Activated naive CD8-positive, alpha-beta T cell treated with anti-CD3 and anti-CD28 coated beads, Interleukin-2, amount 50 U/mL, for 24 hours (primary cell): ENCODE results near the gene POC1B.

ENCODE experiments used
- ATAC-seq: fragments of 150-1000 bp; cut with Tn5 transposase; one replicate; pipeline ENCODE4 v1.10.0; 2021
- DNase-seq: peaks from one replicate; pipeline ENCODE4 v3.0.0; 2021
- H3K27ac Mint-ChIP-seq: one replicate; pipeline ENCODE4 v1.8.0; 2021; ENCODE audit warnings: mild to moderate bottlenecking, mixed read lengths
- H3K27me3 Mint-ChIP-seq: one replicate; pipeline ENCODE4 v1.8.0; 2021; ENCODE audit warnings: mixed read lengths
- H3K36me3 Mint-ChIP-seq: one replicate; pipeline ENCODE4 v1.8.0; 2021; ENCODE audit warnings: low read depth, mixed read lengths
- H3K4me1 Mint-ChIP-seq: one replicate; pipeline ENCODE4 v1.8.0; 2021; ENCODE audit warnings: mixed read lengths
- H3K4me3 Mint-ChIP-seq: one replicate; pipeline ENCODE4 v1.8.0; 2021; ENCODE audit warnings: mild to moderate bottlenecking, moderate library complexity, mixed read lengths
- H3K9me3 Mint-ChIP-seq: one replicate; pipeline ENCODE4 v1.8.0; 2021; ENCODE audit warnings: mixed read lengths

Gene POC1B

GRCh38 chr12:89546151-89546550 is 20.3 kb upstream of the POC1B start:
- Mint-ChIP-seq H3K36me3 (no peaks in the 10 kb centered on the region), H3K4me3 (no peak overlapping the region), H3K4me1 (peaks cover 4% of the 10 kb centered on the region), H3K9me3 (no peaks in the 10 kb centered on the region), H3K27ac (no peak overlapping the region), H3K27me3 (no peaks in the 10 kb centered on the region)
- no peak for ATAC-seq
- DNase-seq = no peak

GRCh38 chr12:89544681-89545184 is 18.9 kb upstream of the POC1B start:
- Mint-ChIP-seq H3K4me3 (no peak overlapping the region), H3K9me3 (no peaks in the 10 kb centered on the region), H3K27me3 (no peaks in the 10 kb centered on the region), H3K4me1 (peaks cover 4% of the 10 kb centered on the region), H3K27ac (no peak overlapping the region), H3K36me3 (no peaks in the 10 kb centered on the region)
- ATAC-seq = no peak
- DNase-seq = no peak

- DNase-seq = no peak
- Mint-ChIP-seq H3K4me3 (no peak overlapping the region), H3K4me1 (peaks cover 4% of the 10 kb centered on the region), H3K9me3 (no peaks in the 10 kb centered on the region), H3K27ac (no peak overlapping the region), H3K27me3 (no peaks in the 10 kb centered on the region), H3K36me3 (no peaks in the 10 kb centered on the region)
- no peak for ATAC-seq
These were observed 18.2 kb upstream of the POC1B start for GRCh38 chr12:89544022-89544421.

- DNase-seq = peak; percentile 61
- no peak overlapping the region for H3K4me3 Mint-ChIP-seq
- peak; percentile 75 for ATAC-seq
- H3K27me3 Mint-ChIP-seq = no peaks in the 10 kb centered on the region
- H3K9me3 Mint-ChIP-seq = no peaks in the 10 kb centered on the region
- no peaks in the 10 kb centered on the region for H3K36me3 Mint-ChIP-seq
- H3K4me1 Mint-ChIP-seq = peaks cover 4% of the 10 kb centered on the region
- H3K27ac Mint-ChIP-seq = no peak overlapping the region
These were observed 17.2 kb upstream of the POC1B start for GRCh38 chr12:89542912-89543592.

DNA sequence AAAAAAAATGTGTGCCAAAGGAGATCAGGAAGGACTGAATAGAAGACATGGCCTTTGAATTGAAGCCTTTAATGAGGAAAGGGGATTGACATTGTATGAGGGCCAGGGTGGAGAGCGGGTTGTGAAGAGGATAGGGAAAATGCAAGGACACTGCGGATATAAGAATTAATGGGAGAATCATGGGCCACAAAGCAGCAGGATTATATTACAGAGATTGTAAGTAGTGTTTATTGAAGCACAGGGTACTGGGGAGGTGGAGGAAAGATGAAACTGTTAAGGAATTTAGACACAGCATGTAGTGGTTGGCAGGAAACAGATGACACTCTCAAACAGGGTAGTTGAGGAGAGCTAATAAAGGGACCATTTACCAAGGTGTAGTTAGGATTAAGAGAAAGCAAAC is 16.4 kb upstream of the POC1B start:
- Mint-ChIP-seq H3K36me3 (no peaks in the 10 kb centered on the region), H3K4me1 (peaks cover 4% of the 10 kb centered on the region), H3K9me3 (no peaks in the 10 kb centered on the region), H3K27ac (no peak overlapping the region), H3K27me3 (no peaks in the 10 kb centered on the region), H3K4me3 (no peak overlapping the region)
- ATAC-seq (no peak), DNase-seq (no peak)

DNA sequence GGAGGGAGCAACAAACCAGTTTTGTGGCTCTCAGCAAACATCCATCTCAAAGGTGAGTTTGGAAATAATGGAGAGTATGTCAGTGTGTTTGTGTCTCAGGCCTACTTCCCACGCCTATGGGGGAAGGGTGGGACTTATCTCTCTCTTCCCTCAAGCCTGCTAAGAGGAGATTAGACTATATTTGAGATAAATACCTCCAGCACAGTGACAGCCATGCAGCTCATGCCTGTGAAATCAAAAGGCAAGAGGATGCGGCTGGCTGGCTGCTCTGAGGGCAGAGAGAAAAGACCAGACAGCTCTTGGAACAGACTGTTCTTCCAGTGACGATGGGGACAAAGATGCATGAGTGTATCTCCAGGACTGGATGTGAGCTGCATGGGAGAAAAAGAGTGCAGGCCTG is 14.7 kb upstream of the POC1B start:
- Mint-ChIP-seq H3K9me3 (no peaks in the 10 kb centered on the region), H3K27ac (no peak overlapping the region), H3K4me3 (no peak overlapping the region), H3K36me3 (no peaks in the 10 kb centered on the region), H3K27me3 (no peaks in the 10 kb centered on the region), H3K4me1 (peaks cover 4% of the 10 kb centered on the region)
- DNase-seq = no peak
- ATAC-seq = no peak

GRCh38 chr12:89539426-89540223 is 13.8 kb upstream of the POC1B start:
- ATAC-seq (no peak), DNase-seq (no peak)
- Mint-ChIP-seq H3K9me3 (no peaks in the 10 kb centered on the region), H3K27ac (no peak overlapping the region), H3K27me3 (no peaks in the 10 kb centered on the region), H3K4me3 (no peak overlapping the region), H3K4me1 (peaks cover 4% of the 10 kb centered on the region), H3K36me3 (no peaks in the 10 kb centered on the region)

GRCh38 chr12:89538897-89539296 is 13.1 kb upstream of the POC1B start:
- H3K27me3 Mint-ChIP-seq = no peaks in the 10 kb centered on the region
- DNase-seq (no peak), ATAC-seq (no peak)
- H3K27ac Mint-ChIP-seq = no peak overlapping the region
- no peaks in the 10 kb centered on the region for H3K9me3 Mint-ChIP-seq
- H3K4me3 Mint-ChIP-seq = no peak overlapping the region
- H3K36me3 Mint-ChIP-seq = no peaks in the 10 kb centered on the region
- H3K4me1 Mint-ChIP-seq = peaks cover 4% of the 10 kb centered on the region

DNA sequence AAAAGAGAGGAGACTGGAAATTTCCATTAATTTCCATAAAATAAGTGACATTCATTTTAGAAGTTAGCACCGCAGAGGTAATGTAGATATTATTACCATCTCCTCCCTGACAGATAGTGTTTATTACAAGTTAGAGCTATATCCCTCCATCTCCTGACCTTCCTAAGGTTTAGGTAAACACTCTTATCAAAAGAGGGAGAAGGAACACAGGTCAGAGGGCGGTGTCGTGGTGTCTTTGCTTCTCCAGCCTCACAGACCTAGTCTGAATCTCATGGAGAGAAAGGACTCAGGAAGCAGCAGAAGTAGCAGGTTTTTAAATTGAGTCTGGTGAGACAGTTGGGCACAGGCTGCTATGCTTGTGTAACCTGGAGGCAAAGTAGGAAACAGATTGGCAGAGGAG is 11.5 kb upstream of the POC1B start:
- no peaks in the 10 kb centered on the region for H3K27me3 Mint-ChIP-seq
- ATAC-seq = no peak
- no peaks in the 10 kb centered on the region for H3K4me1 Mint-ChIP-seq
- H3K36me3 Mint-ChIP-seq = no peaks in the 10 kb centered on the region
- DNase-seq = no peak
- H3K27ac Mint-ChIP-seq = no peak overlapping the region
- H3K4me3 Mint-ChIP-seq = no peak overlapping the region
- no peaks in the 10 kb centered on the region for H3K9me3 Mint-ChIP-seq

DNA sequence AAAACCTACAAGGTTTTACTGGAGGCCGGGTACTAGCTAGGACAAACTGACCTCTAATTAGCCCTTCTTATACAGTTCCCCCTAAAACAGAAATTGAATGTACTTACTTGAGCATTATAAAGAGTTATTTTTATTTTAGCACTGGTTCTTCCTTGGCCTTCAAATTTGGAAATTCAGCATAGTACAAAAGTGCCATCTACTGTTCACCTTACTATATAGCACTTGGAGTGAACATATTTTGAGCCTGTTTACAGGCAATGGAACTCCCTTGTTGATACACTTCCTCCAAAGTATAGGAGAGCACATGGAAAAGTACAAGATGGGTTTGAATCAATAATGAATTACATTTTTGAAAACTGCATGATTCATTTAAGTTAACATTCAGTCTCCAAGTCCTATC is 3.9 kb upstream of the POC1B start:
- Mint-ChIP-seq H3K27ac (no peak overlapping the region), H3K4me3 (no peak overlapping the region), H3K27me3 (no peaks in the 10 kb centered on the region), H3K9me3 (no peaks in the 10 kb centered on the region), H3K4me1 (peaks cover 23% of the 10 kb centered on the region), H3K36me3 (no peaks in the 10 kb centered on the region)
- ATAC-seq (no peak), DNase-seq (no peak)

DNA sequence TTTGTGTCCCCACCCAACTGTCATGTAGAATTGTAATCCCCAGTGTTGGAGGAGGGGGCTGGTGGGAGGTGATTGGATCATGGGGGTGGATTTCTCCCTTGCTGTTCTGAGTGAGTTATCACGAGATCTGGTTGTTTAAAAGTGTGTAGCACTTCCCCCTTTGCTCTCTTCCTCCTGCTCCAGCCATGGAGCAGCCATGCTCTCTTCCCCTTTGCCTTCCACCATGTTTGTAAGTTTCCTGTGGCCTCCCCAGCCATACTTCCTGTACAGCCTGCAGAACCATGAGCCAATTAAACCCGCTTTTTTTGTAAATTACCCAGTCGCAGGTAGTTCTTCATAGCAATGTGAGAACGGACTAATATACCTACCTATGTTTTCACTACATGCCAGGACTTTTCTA is 2.6 kb upstream of the POC1B start:
- H3K36me3 Mint-ChIP-seq = peaks cover 8% of the 10 kb centered on the region
- H3K9me3 Mint-ChIP-seq = no peaks in the 10 kb centered on the region
- H3K27ac Mint-ChIP-seq = no peak overlapping the region
- H3K4me1 Mint-ChIP-seq = peaks cover 33% of the 10 kb centered on the region
- H3K4me3 Mint-ChIP-seq = no peak overlapping the region
- no peaks in the 10 kb centered on the region for H3K27me3 Mint-ChIP-seq
- DNase-seq (no peak), ATAC-seq (no peak)

- H3K36me3 Mint-ChIP-seq = peaks cover 28% of the 10 kb centered on the region
- H3K9me3 Mint-ChIP-seq = no peaks in the 10 kb centered on the region
- peak; percentile 29 for ATAC-seq
- H3K4me1 Mint-ChIP-seq = peaks cover 59% of the 10 kb centered on the region
- H3K27me3 Mint-ChIP-seq = no peaks in the 10 kb centered on the region
- peak overlapping the region; percentile 93 for H3K4me3 Mint-ChIP-seq
- DNase-seq = peak; percentile 60
- peak overlapping the region; percentile 95 for H3K27ac Mint-ChIP-seq
These were observed 483 bp downstream of the POC1B start for GRCh38 chr12:89525305-89525823.

DNA sequence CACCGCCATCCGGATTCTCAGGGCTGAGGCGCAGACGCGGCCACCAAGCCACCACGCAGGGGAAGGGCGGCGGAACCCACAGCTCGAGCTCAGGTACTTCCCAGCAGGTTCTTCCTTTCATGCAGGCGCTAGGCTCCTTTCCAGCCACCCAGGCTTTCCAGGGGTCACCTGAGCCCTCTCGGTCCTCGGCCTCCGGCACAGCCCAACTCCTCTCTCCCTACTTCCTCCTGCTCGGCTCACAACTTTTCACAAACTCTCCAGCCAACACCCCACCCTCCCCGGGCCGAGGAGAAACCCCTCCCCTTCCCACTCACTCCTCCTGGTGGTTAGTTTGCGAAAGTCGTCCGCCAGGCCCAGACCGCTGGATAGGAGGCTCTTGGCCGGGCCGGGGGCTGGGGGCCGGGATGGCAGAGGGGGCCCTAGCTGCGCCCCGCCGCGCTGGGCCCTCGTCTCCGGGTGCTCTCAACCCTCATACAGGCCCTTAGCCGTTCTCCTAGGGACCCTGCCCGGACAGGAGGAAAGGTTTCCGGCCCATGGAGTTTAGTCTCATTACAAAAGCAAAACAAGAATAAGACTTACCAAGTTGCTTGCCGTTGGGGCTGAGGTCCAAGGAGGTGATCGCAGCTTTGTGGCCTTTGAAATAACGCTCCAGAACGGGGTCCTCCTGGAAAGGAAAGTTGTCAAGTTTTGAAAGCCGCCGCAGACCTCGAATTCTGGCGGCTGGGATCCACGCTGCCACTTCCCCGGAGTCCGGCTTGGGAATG is 1.1 kb downstream of the POC1B start, which contains the start of gene GALNT4:
Gene GALNT4, minus strand, starts transcription at position 256 of the 764 bp plus-strand sequence. Its CDS starts 247 bp downstream, at position 9.
- H3K27me3 Mint-ChIP-seq = no peaks in the 10 kb centered on the region
- H3K36me3 Mint-ChIP-seq = peaks cover 28% of the 10 kb centered on the region
- H3K4me3 Mint-ChIP-seq = peak within 1 kb of the TSS; percentile 93
- ATAC-seq (peak; percentile 75), DNase-seq (peak; percentile 74)
- H3K4me1 Mint-ChIP-seq = peaks cover 58% of the 10 kb centered on the region
- no peaks in the 10 kb centered on the region for H3K9me3 Mint-ChIP-seq
- peak within 1 kb of the TSS; percentile 95 for H3K27ac Mint-ChIP-seq

DNA sequence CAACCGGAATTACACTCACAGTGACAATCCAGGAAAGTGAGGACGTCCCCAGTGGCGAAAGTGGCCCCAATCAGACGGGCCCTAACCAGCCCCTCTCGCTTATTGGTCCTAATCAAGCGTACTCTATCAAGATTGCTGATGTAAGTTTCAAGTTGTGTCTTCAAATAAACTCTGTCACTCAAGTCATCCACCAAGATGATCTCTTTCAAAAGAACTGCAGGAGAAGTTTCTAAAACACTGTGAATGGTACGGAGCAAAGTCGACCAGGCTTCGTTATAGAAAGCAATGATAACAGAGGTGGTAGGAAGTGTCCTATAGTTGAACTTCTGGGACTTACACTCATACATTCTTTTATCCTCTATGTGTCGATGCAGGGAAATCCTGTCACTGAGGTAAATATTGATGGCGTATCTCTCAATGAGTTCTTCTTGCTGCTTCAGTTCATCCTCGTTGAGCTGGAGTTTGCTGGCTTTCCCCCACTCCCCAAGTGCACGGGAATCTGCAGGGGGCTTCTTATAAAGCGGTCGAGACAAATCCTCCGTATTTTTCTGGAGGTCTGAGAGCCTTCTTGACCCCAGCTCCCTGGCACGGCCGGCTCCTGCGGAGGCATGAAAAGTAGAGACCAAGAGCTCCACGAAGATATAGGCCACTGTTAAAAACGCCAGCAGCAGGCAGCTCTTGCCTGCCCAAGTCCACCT is 1.9 kb downstream of the POC1B start:
- no peaks in the 10 kb centered on the region for H3K9me3 Mint-ChIP-seq

More for the DNA sequence above, 1.9 kb downstream of the POC1B start:
- H3K4me3 Mint-ChIP-seq = peak overlapping the region; percentile 93
- no peak for ATAC-seq
- DNase-seq = no peak
- H3K27ac Mint-ChIP-seq = peak overlapping the region; percentile 87
- H3K36me3 Mint-ChIP-seq = peaks cover 28% of the 10 kb centered on the region
- no peaks in the 10 kb centered on the region for H3K27me3 Mint-ChIP-seq
- H3K4me1 Mint-ChIP-seq = peaks cover 58% of the 10 kb centered on the region
